ENCODE results near the gene BAIAP2. TPM values are rescaled to one million over a fixed set of nuclear protein-coding genes. Genes with fewer than 3 reads are reported as not detected.

The BAIAP2 gene
- total RNA-seq, 1 donor from 2014 or later = 7.3 TPM

DNA sequence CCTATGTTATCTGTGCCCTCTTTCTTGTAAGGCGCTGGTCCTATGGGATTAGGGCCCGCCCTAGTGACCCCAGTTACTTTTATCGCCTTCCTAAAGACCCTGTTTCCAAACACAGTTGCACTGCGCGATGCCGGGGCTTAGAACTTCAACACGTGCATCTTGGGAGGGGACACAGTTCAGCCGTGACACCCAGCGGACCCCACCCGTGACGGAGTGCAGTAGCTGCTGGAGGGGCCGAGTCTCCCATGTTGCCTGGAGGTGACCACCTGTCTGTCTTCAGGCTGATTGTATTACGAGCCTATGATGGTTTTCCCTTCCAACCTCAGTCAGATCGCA, 9.4 kb downstream of the BAIAP2 start:
- H3K4me1 ChIP-seq (ENCODE audit: control insufficient read depth in 3 of 3, insufficient read depth in 3 of 3, low read length in 3 of 3) = peaks cover 49 to 67% (median 52%) of the 10 kb centered on the region in 3 donors
- peak overlapping the region; percentile 49 to 72 (median 59) for H3K4me3 ChIP-seq (ENCODE audit: low read length in 3 of 3)
- H3K36me3 ChIP-seq (ENCODE audit: control insufficient read depth in 3 of 3, insufficient read depth in 3 of 3, low read length in 3 of 3) = no peaks in the 10 kb centered on the region
- H3K9ac ChIP-seq (ENCODE audit: low read depth in 1 of 3, low read length in 3 of 3) = peak overlapping the region in 1 of 3 donors; percentile 71
- peaks cover 2 to 20% (median 20%) of the 10 kb centered on the region in 3 donors for H3K27me3 ChIP-seq (ENCODE audit: control insufficient read depth in 3 of 3, insufficient read depth in 3 of 3, low read length in 3 of 3)
- no peaks in the 10 kb centered on the region for H3K9me3 ChIP-seq (ENCODE audit: control insufficient read depth in 3 of 3, low read length in 3 of 3)
- peak overlapping the region; percentile 46 for H3K27ac ChIP-seq (ENCODE audit: low read depth, low read length)

DNA sequence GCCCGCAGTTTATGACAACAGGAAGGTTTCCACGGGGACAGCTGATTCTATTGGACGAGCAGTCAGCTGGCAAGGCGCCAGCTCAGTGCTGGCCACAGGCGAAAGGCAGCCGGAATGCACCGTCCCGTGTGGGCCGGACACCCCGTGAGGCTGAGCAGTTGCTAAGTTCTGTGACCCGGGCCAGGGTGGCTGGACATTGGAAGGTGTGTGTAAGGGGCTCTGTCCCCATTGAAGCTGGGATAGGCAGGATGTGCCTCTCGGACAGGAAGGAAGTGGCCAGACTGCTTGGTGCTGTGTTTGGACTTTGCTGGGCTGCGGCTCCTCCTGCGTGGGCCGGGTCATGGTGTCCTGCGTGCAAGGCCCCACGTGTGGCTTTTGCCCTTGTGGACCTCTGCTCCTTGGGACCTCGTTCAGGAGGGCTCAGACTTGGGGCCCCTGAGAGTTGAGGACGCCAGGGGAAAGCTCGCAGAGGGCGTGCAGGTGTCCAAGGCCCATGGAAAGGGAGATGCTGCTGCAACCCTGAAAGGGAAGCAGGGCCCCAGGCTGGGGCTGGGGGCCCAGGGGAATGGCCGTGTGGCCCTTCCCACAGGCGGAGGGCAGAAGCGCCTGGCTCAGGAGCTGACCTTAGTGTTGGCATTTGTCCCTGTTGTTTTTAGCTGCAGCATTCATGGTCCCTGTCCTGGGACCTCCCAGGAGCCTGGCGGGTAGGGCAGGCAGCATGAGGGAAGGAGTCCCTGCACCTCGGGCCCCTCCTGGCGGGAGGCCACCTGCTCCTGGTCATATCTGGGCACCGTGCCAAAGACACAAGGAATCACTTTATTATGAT, 10.0 kb downstream of the BAIAP2 start:
- Histone ChIP-seq H3K4me1 (ENCODE audit: control insufficient read depth in 3 of 3, insufficient read depth in 3 of 3, low read length in 3 of 3) (peaks cover 46 to 67% (median 51%) of the 10 kb centered on the region in 3 donors), H3K27ac (ENCODE audit: low read depth, low read length) (peak overlapping the region; percentile 46), H3K27me3 (ENCODE audit: control insufficient read depth in 3 of 3, insufficient read depth in 3 of 3, low read length in 3 of 3) (peaks cover 2 to 18% (median 15%) of the 10 kb centered on the region in 3 donors), H3K4me3 (ENCODE audit: low read length in 3 of 3) (peak overlapping the region; percentile 49 to 72 (median 59)), H3K9ac (ENCODE audit: low read depth in 1 of 3, low read length in 3 of 3) (peak overlapping the region; percentile 33 to 71 (median 64)), H3K9me3 (ENCODE audit: control insufficient read depth in 3 of 3, low read length in 3 of 3) (no peaks in the 10 kb centered on the region), H3K36me3 (ENCODE audit: control insufficient read depth in 3 of 3, insufficient read depth in 3 of 3, low read length in 3 of 3) (no peaks in the 10 kb centered on the region)

DNA sequence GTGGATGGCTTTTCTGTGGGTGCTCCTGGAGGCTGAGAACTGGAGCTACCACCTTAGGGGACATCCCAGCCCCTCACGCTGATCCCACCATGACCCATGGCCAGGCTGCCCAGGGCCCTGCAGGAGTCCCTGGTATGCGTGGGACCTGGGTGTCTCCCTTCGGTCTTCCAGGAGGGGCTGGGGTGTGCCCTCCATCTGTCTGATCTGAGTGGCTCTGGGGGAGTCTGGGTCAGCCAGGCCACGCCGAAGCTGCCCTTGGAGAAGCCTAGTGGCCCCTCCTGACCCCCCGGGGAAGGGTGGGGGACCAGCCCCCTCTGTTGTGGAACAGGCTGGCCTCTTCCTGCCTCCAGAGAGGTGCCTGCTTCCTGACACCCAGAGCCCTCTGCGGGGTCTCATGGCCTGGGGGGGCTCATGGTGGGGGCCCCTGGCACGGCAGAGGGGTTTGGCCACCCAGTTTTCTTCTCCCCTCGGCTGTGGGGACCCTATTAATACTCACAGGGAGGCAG, 10.7 kb downstream of the BAIAP2 start:
- Histone ChIP-seq H3K9ac (ENCODE audit: low read depth in 1 of 3, low read length in 3 of 3) (peak overlapping the region in 1 of 3 donors; percentile 71), H3K4me1 (ENCODE audit: control insufficient read depth in 3 of 3, insufficient read depth in 3 of 3, low read length in 3 of 3) (peaks cover 44 to 67% (median 51%) of the 10 kb centered on the region in 3 donors), H3K27me3 (ENCODE audit: control insufficient read depth in 3 of 3, insufficient read depth in 3 of 3, low read length in 3 of 3) (peaks cover 0 to 14% (median 8%) of the 10 kb centered on the region in 3 donors), H3K4me3 (ENCODE audit: low read length in 3 of 3) (no peak overlapping the region), H3K27ac (ENCODE audit: low read depth, low read length) (no peak overlapping the region), H3K9me3 (ENCODE audit: control insufficient read depth in 3 of 3, low read length in 3 of 3) (no peaks in the 10 kb centered on the region), H3K36me3 (ENCODE audit: control insufficient read depth in 3 of 3, insufficient read depth in 3 of 3, low read length in 3 of 3) (no peaks in the 10 kb centered on the region)

DNA sequence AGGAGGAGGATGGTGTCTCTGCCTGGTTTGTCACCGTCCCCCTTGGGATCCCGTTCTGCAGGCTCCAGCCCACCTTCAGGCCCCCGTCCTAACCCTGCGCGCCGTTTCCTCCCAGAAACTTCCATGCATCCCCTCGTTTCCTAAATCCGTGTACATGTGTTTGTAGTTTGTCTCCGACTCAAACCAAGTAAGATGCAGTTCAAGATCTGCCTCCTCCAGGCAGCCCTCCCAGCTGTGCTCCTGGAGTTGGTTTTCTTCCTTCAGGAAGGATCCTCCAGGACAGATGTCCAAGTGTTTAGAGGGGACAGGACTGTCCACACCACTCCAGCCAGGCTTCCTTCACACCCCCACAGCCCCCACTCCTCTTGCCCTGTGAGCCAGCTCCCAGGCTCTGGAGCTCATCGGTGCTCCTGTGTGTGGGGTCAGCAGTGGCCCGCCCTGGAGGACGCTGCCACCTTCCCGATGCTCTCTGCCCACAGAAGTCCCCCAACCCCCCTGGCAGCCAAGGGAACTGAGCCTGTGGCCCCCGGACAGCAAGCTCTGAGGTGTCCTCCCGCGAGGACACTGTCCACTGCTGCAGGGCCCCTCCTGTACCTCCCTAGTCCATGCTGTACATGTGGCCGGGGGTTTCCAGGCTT, 11.3 kb downstream of the BAIAP2 start:
- Histone ChIP-seq H3K27ac (ENCODE audit: low read depth, low read length) (no peak overlapping the region), H3K4me1 (ENCODE audit: control insufficient read depth in 3 of 3, insufficient read depth in 3 of 3, low read length in 3 of 3) (peaks cover 48 to 67% (median 48%) of the 10 kb centered on the region in 3 donors), H3K4me3 (ENCODE audit: low read length in 3 of 3) (no peak overlapping the region), H3K9ac (ENCODE audit: low read depth in 1 of 3, low read length in 3 of 3) (no peak overlapping the region), H3K9me3 (ENCODE audit: control insufficient read depth in 3 of 3, low read length in 3 of 3) (no peaks in the 10 kb centered on the region), H3K36me3 (ENCODE audit: control insufficient read depth in 3 of 3, insufficient read depth in 3 of 3, low read length in 3 of 3) (no peaks in the 10 kb centered on the region), H3K27me3 (ENCODE audit: control insufficient read depth in 3 of 3, insufficient read depth in 3 of 3, low read length in 3 of 3) (peaks cover 0 to 9% (median 2%) of the 10 kb centered on the region in 3 donors)

DNA sequence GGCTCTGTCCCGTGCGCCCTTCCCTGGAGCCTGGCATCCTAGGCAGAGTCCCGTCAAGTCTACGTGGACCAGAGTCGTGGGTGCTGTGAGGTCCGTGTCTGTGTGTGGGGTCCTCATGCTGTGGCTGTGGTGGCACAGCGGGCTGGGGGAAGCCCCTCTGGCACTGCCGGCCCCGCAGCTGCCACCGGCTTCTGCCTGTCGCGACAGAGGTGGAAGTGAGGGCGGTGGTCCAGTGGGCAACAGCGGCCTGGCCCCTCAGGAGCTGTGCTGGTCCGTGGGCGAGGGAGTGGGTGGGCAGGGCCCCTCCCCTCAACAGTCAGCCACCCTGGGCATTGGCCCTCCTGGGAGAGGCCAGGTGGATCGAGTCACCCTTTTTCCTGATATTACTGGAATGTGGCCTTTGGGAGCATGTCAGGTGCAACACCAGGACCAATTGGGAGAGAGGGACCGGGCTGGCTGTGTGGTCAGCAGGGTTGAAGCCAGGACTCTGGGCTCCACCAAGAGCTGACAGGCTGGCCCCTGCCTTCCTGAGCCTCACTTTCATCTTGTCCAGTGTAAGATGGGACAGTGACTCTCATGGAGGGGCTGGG, 11.9 kb downstream of the BAIAP2 start:
- Histone ChIP-seq H3K27ac (ENCODE audit: low read depth, low read length) (no peak overlapping the region), H3K4me3 (ENCODE audit: low read length in 3 of 3) (no peak overlapping the region), H3K27me3 (ENCODE audit: control insufficient read depth in 3 of 3, insufficient read depth in 3 of 3, low read length in 3 of 3) (peaks cover 0 to 8% (median 2%) of the 10 kb centered on the region in 3 donors), H3K36me3 (ENCODE audit: control insufficient read depth in 3 of 3, insufficient read depth in 3 of 3, low read length in 3 of 3) (no peaks in the 10 kb centered on the region), H3K9me3 (ENCODE audit: control insufficient read depth in 3 of 3, low read length in 3 of 3) (no peaks in the 10 kb centered on the region), H3K9ac (ENCODE audit: low read depth in 1 of 3, low read length in 3 of 3) (no peak overlapping the region), H3K4me1 (ENCODE audit: control insufficient read depth in 3 of 3, insufficient read depth in 3 of 3, low read length in 3 of 3) (peaks cover 48 to 67% (median 48%) of the 10 kb centered on the region in 3 donors)

DNA sequence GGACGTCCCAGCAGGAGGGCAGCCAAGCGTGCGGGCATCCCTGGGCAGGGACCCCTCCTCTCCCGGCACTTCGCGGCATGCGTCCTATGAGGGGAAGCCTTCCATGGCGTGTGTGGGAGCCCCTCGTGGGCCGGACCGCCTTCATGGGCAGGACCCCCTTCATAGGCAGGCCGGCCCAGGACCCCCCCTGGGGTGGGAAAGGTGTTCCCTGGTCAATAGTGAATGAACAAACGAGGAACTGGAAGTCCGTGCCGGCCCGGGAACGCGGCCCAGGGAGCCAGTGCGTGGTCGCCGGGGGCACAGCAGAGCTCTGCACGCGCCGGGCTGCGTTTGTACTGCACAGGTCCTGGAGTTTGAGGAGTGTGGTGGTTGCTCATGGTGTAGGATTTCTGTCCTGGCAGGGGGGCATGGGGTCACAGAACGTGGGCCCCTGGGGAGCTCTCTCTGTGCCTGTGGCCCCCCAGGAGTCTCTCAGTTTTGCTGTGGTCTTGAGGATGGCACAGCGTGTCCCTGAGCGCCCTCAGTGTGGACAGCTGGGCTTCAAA, 13.9 kb downstream of the BAIAP2 start:
- H3K36me3 ChIP-seq (ENCODE audit: control insufficient read depth in 3 of 3, insufficient read depth in 3 of 3, low read length in 3 of 3) = no peaks in the 10 kb centered on the region
- peaks cover 0 to 12% (median 0%) of the 10 kb centered on the region in 3 donors for H3K27me3 ChIP-seq (ENCODE audit: control insufficient read depth in 3 of 3, insufficient read depth in 3 of 3, low read length in 3 of 3)
- H3K9me3 ChIP-seq (ENCODE audit: control insufficient read depth in 3 of 3, low read length in 3 of 3) = no peaks in the 10 kb centered on the region
- H3K27ac ChIP-seq (ENCODE audit: low read depth, low read length) = no peak overlapping the region
- H3K4me1 ChIP-seq (ENCODE audit: control insufficient read depth in 3 of 3, insufficient read depth in 3 of 3, low read length in 3 of 3) = peaks cover 48 to 75% (median 48%) of the 10 kb centered on the region in 3 donors
- H3K9ac ChIP-seq (ENCODE audit: low read depth in 1 of 3, low read length in 3 of 3) = no peak overlapping the region
- H3K4me3 ChIP-seq (ENCODE audit: low read length in 3 of 3) = no peak overlapping the region

DNA sequence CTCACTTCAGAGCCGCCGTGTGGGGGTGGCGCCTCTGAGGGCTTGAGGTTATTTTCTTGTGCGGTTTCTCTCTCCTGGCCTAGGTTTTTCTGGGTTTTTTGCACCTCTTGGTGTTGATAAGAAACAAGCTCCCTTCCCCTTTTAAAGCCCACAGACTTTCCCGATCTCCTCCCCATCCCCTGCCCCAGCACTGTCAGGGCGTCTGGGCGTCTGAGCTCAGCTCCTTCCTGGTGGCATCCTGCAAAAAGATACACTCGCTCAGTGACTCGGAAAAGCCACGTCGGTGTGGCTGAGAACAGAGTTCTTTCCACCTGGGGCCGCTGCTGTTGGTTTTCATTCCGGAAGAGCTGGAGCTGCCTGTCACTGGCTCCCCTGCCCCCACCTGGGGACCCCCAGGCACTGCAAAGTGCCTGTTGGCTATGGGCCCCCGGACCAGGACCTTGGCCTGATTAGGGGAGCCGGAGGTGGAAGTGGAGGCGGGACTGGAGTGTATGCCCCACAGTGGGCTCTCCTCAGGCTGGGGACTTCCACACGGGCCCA, 14.5 kb downstream of the BAIAP2 start:
- peaks cover 0 to 12% (median 0%) of the 10 kb centered on the region in 3 donors for H3K27me3 ChIP-seq (ENCODE audit: control insufficient read depth in 3 of 3, insufficient read depth in 3 of 3, low read length in 3 of 3)
- peak overlapping the region in 1 of 3 donors; percentile 45 for H3K4me3 ChIP-seq (ENCODE audit: low read length in 3 of 3)
- peak overlapping the region in 1 of 3 donors; percentile 68 for H3K9ac ChIP-seq (ENCODE audit: low read depth in 1 of 3, low read length in 3 of 3)
- no peaks in the 10 kb centered on the region for H3K36me3 ChIP-seq (ENCODE audit: control insufficient read depth in 3 of 3, insufficient read depth in 3 of 3, low read length in 3 of 3)
- H3K4me1 ChIP-seq (ENCODE audit: control insufficient read depth in 3 of 3, insufficient read depth in 3 of 3, low read length in 3 of 3) = peaks cover 43 to 69% (median 43%) of the 10 kb centered on the region in 3 donors
- H3K9me3 ChIP-seq (ENCODE audit: control insufficient read depth in 3 of 3, low read length in 3 of 3) = no peaks in the 10 kb centered on the region
- H3K27ac ChIP-seq (ENCODE audit: low read depth, low read length) = peak overlapping the region; percentile 56

DNA sequence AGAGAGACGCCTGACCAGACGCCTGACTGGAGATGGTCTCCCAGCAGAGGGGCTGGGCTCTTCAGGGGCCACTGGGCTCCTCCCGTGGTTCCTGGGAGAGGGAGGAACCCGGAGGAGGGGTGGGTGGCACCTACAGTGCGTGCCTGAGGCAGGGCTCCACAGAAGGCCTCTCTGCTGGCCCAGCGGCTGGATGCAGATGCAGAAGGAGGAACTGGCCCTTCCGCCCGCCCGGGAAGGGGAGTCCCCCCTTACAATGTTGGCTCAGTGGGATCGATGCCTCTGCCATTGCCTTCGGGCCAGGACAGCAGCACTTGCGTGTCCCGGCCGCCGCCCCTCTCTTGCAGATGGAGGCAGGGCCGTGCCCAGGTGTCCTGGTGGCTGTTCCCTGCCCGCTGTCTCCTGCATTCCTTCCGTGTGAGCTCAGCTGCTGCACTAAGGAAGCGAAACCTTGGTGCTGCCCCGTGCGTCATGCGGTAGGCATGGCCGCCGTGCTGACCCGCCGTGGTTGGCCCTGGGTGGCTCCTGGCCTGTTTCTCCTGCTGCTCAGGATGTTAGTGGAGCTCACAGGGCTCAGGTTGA, 15.1 kb downstream of the BAIAP2 start:
- peaks cover 37 to 63% (median 37%) of the 10 kb centered on the region in 3 donors for H3K4me1 ChIP-seq (ENCODE audit: control insufficient read depth in 3 of 3, insufficient read depth in 3 of 3, low read length in 3 of 3)
- peak overlapping the region; percentile 56 for H3K27ac ChIP-seq (ENCODE audit: low read depth, low read length)

More for the DNA sequence above, 15.1 kb downstream of the BAIAP2 start:
- Histone ChIP-seq H3K9ac (ENCODE audit: low read depth in 1 of 3, low read length in 3 of 3) (peak overlapping the region in 2 of 3 donors; percentile 14 to 68), H3K27me3 (ENCODE audit: control insufficient read depth in 3 of 3, insufficient read depth in 3 of 3, low read length in 3 of 3) (peaks cover 0 to 12% (median 0%) of the 10 kb centered on the region in 3 donors), H3K9me3 (ENCODE audit: control insufficient read depth in 3 of 3, low read length in 3 of 3) (no peaks in the 10 kb centered on the region), H3K4me3 (ENCODE audit: low read length in 3 of 3) (peak overlapping the region in 1 of 3 donors; percentile 45), H3K36me3 (ENCODE audit: control insufficient read depth in 3 of 3, insufficient read depth in 3 of 3, low read length in 3 of 3) (no peaks in the 10 kb centered on the region)

Measured in skeletal muscle tissue (tissue), 4 donors.